ENCODE data around the gene SCN2A. TPM values are rescaled to one million over a fixed set of nuclear protein-coding genes. Genes with fewer than 3 reads are reported as not detected.

SCN2A gene
- total RNA-seq, 2 donors from 2014 or later, result 1.8 TPM; not detected in 1

DNA sequence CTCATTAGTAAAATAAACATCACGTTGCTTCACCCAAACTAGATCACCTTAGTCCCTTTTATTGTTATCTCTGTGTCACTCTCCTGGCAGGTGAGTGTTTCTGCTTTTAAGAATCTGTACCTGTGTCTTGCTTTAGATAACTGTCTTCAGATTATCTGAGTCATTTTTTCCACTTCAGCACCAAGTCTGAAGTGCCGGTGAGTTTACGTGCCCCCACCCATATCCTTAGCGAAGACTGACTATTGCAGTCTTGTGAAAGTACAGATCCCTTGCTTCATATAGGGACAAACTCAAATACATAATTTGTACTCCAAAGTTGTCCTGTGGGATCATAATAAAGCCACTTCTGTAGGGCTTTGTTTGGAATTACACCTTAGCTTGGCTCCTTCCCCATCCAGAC, 41.1 kb downstream of the SCN2A start:
- Histone ChIP-seq H3K9me3 (no peaks in the 10 kb centered on the region), H3K27ac (no peak overlapping the region), H3K36me3 (no peaks in the 10 kb centered on the region), H3K4me3 (no peak overlapping the region), H3K4me1 (ENCODE audit: control insufficient read depth in 1 of 2, low read depth in 2 of 2) (no peaks in the 10 kb centered on the region), H3K27me3 (replicated peaks; ENCODE audit: insufficient read depth) (no peaks in the 10 kb centered on the region)
- ATAC-seq (ENCODE audit: insufficient number of reproducible peaks, low FRiP score, low read depth) (no peak), DNase-seq (ENCODE audit: low spot score) (no peak)
- TF ChIP-seq, protein P1, sequence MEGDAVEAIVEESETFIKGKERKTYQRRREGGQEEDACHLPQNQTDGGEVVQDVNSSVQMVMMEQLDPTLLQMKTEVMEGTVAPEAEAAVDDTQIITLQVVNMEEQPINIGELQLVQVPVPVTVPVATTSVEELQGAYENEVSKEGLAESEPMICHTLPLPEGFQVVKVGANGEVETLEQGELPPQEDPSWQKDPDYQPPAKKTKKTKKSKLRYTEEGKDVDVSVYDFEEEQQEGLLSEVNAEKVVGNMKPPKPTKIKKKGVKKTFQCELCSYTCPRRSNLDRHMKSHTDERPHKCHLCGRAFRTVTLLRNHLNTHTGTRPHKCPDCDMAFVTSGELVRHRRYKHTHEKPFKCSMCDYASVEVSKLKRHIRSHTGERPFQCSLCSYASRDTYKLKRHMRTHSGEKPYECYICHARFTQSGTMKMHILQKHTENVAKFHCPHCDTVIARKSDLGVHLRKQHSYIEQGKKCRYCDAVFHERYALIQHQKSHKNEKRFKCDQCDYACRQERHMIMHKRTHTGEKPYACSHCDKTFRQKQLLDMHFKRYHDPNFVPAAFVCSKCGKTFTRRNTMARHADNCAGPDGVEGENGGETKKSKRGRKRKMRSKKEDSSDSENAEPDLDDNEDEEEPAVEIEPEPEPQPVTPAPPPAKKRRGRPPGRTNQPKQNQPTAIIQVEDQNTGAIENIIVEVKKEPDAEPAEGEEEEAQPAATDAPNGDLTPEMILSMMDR (IDR thresholded peaks at IDR 0.05), result no peak

DNA sequence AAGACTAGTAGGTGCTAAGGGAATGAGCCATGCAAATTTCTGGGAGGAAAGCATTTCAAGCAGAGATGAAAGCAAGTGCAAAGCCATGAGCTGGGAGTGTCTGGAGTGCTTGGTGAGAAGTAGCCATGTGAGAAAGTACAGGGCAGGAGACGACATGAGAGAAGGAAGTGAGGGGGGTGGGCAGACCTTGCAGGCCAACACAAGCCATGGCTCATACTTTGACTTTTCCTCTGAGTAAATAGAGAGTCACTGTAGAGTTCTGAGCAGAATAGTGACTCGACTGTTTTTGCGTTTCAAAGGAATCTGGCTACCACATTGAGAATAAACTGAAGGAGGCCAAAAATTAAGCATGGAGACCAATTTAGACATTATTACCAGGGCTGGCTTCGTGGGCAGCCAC, 42.2 kb downstream of the SCN2A start:
- TF ChIP-seq, protein P1 (IDR thresholded peaks at IDR 0.05), result no peak
- Histone ChIP-seq H3K9me3 (no peaks in the 10 kb centered on the region), H3K27me3 (replicated peaks; ENCODE audit: insufficient read depth) (no peaks in the 10 kb centered on the region), H3K4me1 (ENCODE audit: control insufficient read depth in 1 of 2, low read depth in 2 of 2) (no peaks in the 10 kb centered on the region), H3K4me3 (no peak overlapping the region), H3K36me3 (no peaks in the 10 kb centered on the region), H3K27ac (no peak overlapping the region)
- no peak for ATAC-seq (ENCODE audit: insufficient number of reproducible peaks, low FRiP score, low read depth)
- no peak for DNase-seq (ENCODE audit: low spot score)

DNA sequence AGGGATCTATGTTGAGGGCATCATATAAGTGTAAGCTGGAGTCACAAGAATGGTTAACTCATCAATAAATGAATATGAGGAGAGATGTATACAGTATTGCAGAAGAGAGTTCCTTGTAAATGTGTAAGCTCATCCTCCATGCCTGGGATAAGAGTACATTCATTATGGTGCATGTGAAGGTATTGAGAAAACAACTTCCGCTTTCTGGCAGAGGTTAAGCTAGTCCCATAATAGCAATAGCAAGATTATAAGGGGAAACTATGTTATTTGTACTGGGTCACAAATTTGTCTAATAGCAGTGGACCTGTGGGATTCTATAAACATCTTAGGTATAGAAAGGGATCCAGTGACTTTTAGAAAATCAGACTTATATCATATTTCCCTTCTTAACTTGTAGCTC, 44.1 kb downstream of the SCN2A start:
- H3K4me3 ChIP-seq, result no peak overlapping the region
- H3K27ac ChIP-seq, result no peak overlapping the region
- ATAC-seq (ENCODE audit: insufficient number of reproducible peaks, low FRiP score, low read depth) (no peak), DNase-seq (ENCODE audit: low spot score) (no peak)
- no peaks in the 10 kb centered on the region for H3K4me1 ChIP-seq (ENCODE audit: control insufficient read depth in 1 of 2, low read depth in 2 of 2)
- no peaks in the 10 kb centered on the region for H3K27me3 ChIP-seq (replicated peaks; ENCODE audit: insufficient read depth)
- H3K36me3 ChIP-seq, result no peaks in the 10 kb centered on the region
- H3K9me3 ChIP-seq, result no peaks in the 10 kb centered on the region
- TF ChIP-seq, protein P1 (IDR thresholded peaks at IDR 0.05), result no peak

DNA sequence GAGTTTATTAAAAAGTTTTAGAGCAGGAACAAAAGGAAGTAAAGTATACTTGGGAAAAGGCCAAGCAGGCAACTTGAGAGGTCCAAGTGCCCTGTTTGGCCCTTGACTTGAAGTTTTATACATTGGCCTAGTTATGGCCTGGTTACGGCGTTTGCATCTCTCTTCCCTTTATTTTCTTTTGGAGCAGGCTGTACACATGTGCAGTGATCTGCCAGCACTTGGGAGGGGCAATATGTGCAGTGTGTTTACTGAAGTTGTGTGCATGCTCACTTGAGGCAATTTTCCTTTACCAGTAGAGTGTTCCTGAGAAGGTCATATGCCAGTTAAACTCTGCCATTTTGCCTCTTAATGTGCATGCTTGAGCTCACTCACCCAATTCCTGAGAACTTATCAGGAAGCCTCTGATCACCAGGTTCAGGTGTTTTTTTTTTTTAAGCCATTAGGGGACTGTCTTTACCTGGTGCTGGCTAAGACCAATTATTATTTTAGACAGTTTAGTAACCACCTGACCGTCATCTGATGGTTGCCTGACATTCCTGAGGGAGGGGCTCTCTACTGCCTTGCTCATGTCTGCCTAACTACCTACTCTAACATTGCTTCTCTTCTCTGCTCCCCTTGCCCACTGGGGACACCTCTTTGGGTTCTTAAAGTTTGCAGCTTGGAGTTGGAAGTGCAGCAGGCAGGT, 48.0 kb downstream of the SCN2A start:
- Histone ChIP-seq H3K27ac (no peak overlapping the region), H3K4me1 (ENCODE audit: control insufficient read depth in 1 of 2, low read depth in 2 of 2) (no peaks in the 10 kb centered on the region), H3K27me3 (replicated peaks; ENCODE audit: insufficient read depth) (no peaks in the 10 kb centered on the region), H3K4me3 (no peak overlapping the region), H3K36me3 (no peaks in the 10 kb centered on the region), H3K9me3 (no peaks in the 10 kb centered on the region)
- DNase-seq (ENCODE audit: low spot score) (no peak), ATAC-seq (ENCODE audit: insufficient number of reproducible peaks, low FRiP score, low read depth) (no peak)
- TF ChIP-seq, protein P1 (IDR thresholded peaks at IDR 0.05), result no peak

DNA sequence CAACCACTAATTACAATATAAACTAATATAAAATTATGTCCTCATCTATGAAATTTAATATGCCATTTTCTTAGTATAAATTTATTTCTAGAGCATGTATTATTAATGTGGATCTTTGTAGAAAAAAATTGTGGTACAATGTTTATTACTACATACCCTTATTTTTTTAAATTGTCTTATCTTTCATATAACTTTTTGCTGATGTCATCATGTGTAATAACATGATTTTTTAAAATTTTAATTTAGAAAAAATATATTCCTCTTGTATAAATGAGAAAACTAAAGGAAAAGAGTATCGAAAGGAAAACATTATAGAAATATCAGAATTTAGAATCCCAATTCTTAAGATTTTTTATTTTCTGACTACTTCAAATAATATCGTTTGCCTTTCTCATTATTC, 49.9 kb downstream of the SCN2A start:
- Histone ChIP-seq H3K27me3 (replicated peaks; ENCODE audit: insufficient read depth) (no peaks in the 10 kb centered on the region), H3K4me1 (ENCODE audit: control insufficient read depth in 1 of 2, low read depth in 2 of 2) (no peaks in the 10 kb centered on the region), H3K9me3 (no peaks in the 10 kb centered on the region), H3K4me3 (no peak overlapping the region), H3K36me3 (no peaks in the 10 kb centered on the region), H3K27ac (no peak overlapping the region)
- ATAC-seq (ENCODE audit: insufficient number of reproducible peaks, low FRiP score, low read depth), result no peak
- DNase-seq (ENCODE audit: low spot score), result no peak
- TF ChIP-seq, protein P1 (IDR thresholded peaks at IDR 0.05), result no peak

Measured in thoracic aorta (tissue), 2 donors.